ENCODE data around the gene AHSA1. TPM values are rescaled to one million over a fixed set of nuclear protein-coding genes. Genes with fewer than 3 reads are reported as not detected.

Gene AHSA1
- polyA plus RNA-seq, 2 donors, result 75.4 to 97.4 TPM

DNA sequence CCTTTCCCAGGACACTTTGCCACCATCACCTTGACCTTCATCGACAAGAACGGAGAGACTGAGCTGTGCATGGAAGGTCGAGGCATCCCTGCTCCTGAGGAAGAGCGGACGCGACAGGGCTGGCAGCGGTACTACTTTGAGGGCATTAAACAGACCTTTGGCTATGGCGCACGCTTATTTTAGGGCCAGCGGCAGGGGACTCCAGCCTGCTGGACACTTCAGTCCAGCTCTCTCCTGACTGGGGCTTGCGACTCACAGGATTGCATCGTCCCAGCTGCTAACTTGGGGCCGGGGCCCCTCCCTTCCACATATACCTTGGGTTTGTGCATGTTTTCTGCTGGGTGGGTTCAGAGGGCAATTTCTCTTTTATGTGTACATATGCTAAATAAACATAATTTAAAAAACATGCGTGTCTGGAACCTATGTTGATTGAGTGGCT, 11.2 kb downstream of the AHSA1 start:
- Histone ChIP-seq H3K4me1 (ENCODE audit: control insufficient read depth in 2 of 2, insufficient read depth in 2 of 2, low read length in 1 of 2) (no peaks in the 10 kb centered on the region), H3K9me3 (ENCODE audit: control insufficient read depth in 2 of 2, insufficient read depth in 1 of 2, low read depth in 1 of 2, low read length in 1 of 2) (no peaks in the 10 kb centered on the region), H3K27me3 (ENCODE audit: control insufficient read depth in 1 of 2, insufficient read depth in 2 of 2, low read length in 2 of 2) (no peaks in the 10 kb centered on the region), H3K27ac (ENCODE audit: low read depth in 2 of 2, low read length in 1 of 2) (no peak overlapping the region), H3K36me3 (ENCODE audit: control insufficient read depth in 2 of 2, insufficient read depth in 2 of 2, low read length in 1 of 2) (peaks cover 6 to 25% of the 10 kb centered on the region in 2 donors), H3K4me3 (ENCODE audit: low read depth in 1 of 2, low read length in 2 of 2) (no peak overlapping the region)
- 86 to 90% methylated on average over 14 of the region's 14 CpGs for WGBS, 2 donors

DNA sequence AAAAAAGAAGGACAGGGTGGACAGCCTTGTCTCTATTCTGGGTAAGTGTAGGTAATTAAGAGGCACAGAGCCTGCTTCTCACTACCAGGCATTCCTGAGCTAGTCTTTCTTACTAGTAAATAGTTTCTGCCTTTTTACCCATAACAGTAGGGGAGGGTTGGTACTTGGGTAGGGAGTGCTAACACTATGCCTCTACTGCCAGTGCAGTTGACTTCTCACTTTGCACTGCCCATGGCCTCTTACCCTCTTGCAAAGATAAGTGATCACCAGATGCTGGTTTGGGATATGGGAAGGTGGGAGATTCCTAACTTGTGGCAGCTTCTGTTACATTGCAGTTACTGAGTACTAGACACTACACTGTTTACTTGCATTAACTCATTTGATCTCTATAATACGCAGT, 11.6 kb downstream of the AHSA1 start:
- no peaks in the 10 kb centered on the region for H3K27me3 ChIP-seq (ENCODE audit: control insufficient read depth in 1 of 2, insufficient read depth in 2 of 2, low read length in 2 of 2)
- no peaks in the 10 kb centered on the region for H3K9me3 ChIP-seq (ENCODE audit: control insufficient read depth in 2 of 2, insufficient read depth in 1 of 2, low read depth in 1 of 2, low read length in 1 of 2)
- H3K36me3 ChIP-seq (ENCODE audit: control insufficient read depth in 2 of 2, insufficient read depth in 2 of 2, low read length in 1 of 2), result peaks cover 3 to 23% of the 10 kb centered on the region in 2 donors
- H3K4me1 ChIP-seq (ENCODE audit: control insufficient read depth in 2 of 2, insufficient read depth in 2 of 2, low read length in 1 of 2), result no peaks in the 10 kb centered on the region
- H3K4me3 ChIP-seq (ENCODE audit: low read depth in 1 of 2, low read length in 2 of 2), result no peak overlapping the region
- WGBS, 2 donors, result 90 to 92% methylated on average over 1 of the region's 1 CpG
- H3K27ac ChIP-seq (ENCODE audit: low read depth in 2 of 2, low read length in 1 of 2), result no peak overlapping the region

DNA sequence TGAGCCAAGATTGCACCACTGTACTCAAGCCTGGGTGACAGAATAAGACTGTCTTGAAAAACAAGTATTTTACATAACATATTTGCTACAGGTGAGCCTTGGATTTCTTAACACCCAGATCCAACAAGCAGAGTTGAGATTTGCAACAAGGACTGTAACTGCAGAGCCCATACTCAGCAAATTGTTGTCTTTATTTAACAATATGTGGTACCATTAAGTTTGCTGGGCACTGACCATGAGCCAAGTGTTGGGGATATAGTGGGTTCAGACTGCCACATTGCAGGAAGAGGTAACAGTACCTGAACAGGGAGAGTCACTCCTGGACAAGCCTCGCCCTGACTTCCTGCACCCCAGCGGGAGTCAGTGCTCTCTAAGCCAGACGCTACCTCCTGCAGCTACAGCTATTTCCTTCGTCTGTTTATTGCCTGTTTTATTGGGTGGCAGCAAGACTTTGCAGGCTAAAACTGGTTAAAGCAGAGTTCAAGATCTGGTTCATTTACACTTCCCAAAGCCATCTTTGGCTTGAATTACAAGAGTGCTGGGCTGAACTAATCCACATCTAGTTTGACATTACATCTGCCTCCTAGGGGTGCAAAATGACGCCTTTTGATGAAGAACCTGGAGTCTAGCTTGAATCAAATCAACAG, 12.5 kb downstream of the AHSA1 start:
- no peaks in the 10 kb centered on the region for H3K4me1 ChIP-seq (ENCODE audit: control insufficient read depth in 2 of 2, insufficient read depth in 2 of 2, low read length in 1 of 2)
- WGBS, 2 donors, result 57 to 58% methylated on average over 5 of the region's 5 CpGs
- H3K27me3 ChIP-seq (ENCODE audit: control insufficient read depth in 1 of 2, insufficient read depth in 2 of 2, low read length in 2 of 2), result no peaks in the 10 kb centered on the region
- H3K4me3 ChIP-seq (ENCODE audit: low read depth in 1 of 2, low read length in 2 of 2), result no peak overlapping the region
- peaks cover 2 to 21% of the 10 kb centered on the region in 2 donors for H3K36me3 ChIP-seq (ENCODE audit: control insufficient read depth in 2 of 2, insufficient read depth in 2 of 2, low read length in 1 of 2)
- H3K9me3 ChIP-seq (ENCODE audit: control insufficient read depth in 2 of 2, insufficient read depth in 1 of 2, low read depth in 1 of 2, low read length in 1 of 2), result no peaks in the 10 kb centered on the region
- H3K27ac ChIP-seq (ENCODE audit: low read depth in 2 of 2, low read length in 1 of 2), result no peak overlapping the region

DNA sequence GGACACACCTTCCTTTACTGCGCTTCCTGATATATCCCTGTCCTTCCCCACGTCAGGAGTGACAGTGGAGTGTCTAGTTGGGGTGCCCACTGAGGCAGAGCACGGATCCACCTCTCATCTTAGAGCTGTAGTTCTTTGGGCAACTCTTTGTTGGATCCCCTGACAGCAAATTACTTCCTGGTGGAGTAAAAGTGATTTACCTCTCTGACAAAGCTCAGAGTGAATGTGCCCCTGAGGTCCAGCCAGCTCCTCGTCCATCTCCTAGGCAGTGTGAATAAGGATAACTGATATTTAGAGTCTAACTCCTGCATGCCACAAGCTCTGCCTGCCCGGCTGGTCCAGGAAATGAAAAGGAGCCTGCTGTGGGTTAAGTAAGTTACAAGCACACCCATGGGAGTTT, 16.0 kb downstream of the AHSA1 start:
- H3K9me3 ChIP-seq (ENCODE audit: control insufficient read depth in 2 of 2, insufficient read depth in 1 of 2, low read depth in 1 of 2, low read length in 1 of 2), result no peaks in the 10 kb centered on the region
- H3K27ac ChIP-seq (ENCODE audit: low read depth in 2 of 2, low read length in 1 of 2), result no peak overlapping the region
- H3K4me3 ChIP-seq (ENCODE audit: low read depth in 1 of 2, low read length in 2 of 2), result no peak overlapping the region
- no peaks in the 10 kb centered on the region for H3K27me3 ChIP-seq (ENCODE audit: control insufficient read depth in 1 of 2, insufficient read depth in 2 of 2, low read length in 2 of 2)
- H3K4me1 ChIP-seq (ENCODE audit: control insufficient read depth in 2 of 2, insufficient read depth in 2 of 2, low read length in 1 of 2), result no peaks in the 10 kb centered on the region
- WGBS, 2 donors, result 67 to 81% methylated on average over 5 of the region's 5 CpGs
- peaks cover 0 to 7% of the 10 kb centered on the region in 2 donors for H3K36me3 ChIP-seq (ENCODE audit: control insufficient read depth in 2 of 2, insufficient read depth in 2 of 2, low read length in 1 of 2)

DNA sequence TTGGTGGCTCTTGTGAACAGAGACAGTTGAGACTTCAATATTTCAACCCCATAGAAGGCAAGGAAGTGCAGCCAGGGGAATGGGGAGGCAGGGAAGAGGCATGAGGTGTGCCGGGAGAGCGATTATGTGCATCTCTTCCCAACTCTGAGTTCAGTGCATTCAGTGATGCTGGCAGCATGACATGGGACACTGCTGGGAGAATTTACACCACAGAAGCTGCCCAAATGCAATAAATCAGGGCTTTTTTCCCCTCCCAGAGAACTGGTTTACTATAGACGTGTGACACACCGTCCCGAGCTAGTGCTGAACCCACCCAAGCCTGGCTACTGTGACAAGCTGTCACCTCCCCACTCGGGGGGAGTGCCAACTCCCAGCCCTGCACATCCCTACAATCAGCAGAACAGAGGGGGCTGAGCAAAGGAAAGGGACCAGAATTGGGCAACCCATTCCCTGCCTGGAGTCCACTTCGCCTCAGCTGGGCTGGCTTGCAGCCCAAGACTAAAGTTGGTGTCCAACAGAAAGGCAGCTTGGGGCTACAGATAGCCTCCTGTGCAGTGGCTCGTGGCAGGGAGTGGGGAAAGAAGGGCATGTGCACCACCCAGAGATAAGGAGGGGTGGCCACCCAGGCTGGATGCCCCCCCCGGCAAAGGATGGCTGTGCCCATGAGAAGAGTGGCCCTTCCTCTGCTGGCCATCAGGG, 16.7 kb downstream of the AHSA1 start:
- 74 to 76% methylated on average over 9 of the region's 9 CpGs for WGBS, 2 donors
- H3K4me3 ChIP-seq (ENCODE audit: low read depth in 1 of 2, low read length in 2 of 2), result no peak overlapping the region
- H3K27me3 ChIP-seq (ENCODE audit: control insufficient read depth in 1 of 2, insufficient read depth in 2 of 2, low read length in 2 of 2), result no peaks in the 10 kb centered on the region
- H3K9me3 ChIP-seq (ENCODE audit: control insufficient read depth in 2 of 2, insufficient read depth in 1 of 2, low read depth in 1 of 2, low read length in 1 of 2), result no peaks in the 10 kb centered on the region
- H3K4me1 ChIP-seq (ENCODE audit: control insufficient read depth in 2 of 2, insufficient read depth in 2 of 2, low read length in 1 of 2), result no peaks in the 10 kb centered on the region
- no peak overlapping the region for H3K27ac ChIP-seq (ENCODE audit: low read depth in 2 of 2, low read length in 1 of 2)
- no peaks in the 10 kb centered on the region for H3K36me3 ChIP-seq (ENCODE audit: control insufficient read depth in 2 of 2, insufficient read depth in 2 of 2, low read length in 1 of 2)

DNA sequence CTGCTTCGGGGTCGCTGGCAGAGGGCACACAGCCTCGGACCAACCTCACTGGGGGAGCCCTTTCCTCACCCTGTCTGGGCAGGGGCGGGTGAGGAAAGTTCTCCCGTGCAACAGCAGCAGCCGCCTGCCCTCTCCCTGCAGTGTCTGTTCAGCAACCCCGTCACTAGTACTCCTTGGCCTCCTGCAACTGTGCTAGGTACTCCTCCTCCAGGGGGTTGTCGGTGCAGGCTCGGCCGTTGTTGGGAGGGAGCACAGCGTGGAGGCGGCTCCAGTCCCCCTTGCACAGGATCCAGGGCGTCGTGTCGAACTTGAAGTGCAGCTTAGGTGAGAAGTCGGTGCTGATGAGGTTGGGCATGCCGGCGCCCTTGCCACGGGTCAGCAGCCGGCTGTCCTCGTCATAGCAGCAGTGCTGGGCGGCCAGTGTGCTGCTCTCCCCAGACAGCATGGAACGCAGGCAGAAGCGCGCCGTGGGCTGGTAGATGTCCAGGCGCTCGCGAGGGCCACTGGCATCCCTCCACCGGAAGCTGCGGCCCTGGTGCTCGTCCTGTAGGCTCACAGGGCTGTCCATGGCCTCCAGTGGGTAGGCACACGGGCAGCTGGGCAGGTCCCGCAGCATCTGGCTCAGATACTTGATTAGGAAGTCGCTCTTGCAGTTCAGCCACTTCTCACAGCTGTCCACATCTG, 17.7 kb downstream of the AHSA1 start:
- no peak overlapping the region for H3K4me3 ChIP-seq (ENCODE audit: low read depth in 1 of 2, low read length in 2 of 2)
- no peaks in the 10 kb centered on the region for H3K9me3 ChIP-seq (ENCODE audit: control insufficient read depth in 2 of 2, insufficient read depth in 1 of 2, low read depth in 1 of 2, low read length in 1 of 2)
- no peaks in the 10 kb centered on the region for H3K4me1 ChIP-seq (ENCODE audit: control insufficient read depth in 2 of 2, insufficient read depth in 2 of 2, low read length in 1 of 2)
- 84 to 89% methylated on average over 35 of the region's 35 CpGs for WGBS, 2 donors
- H3K27me3 ChIP-seq (ENCODE audit: control insufficient read depth in 1 of 2, insufficient read depth in 2 of 2, low read length in 2 of 2), result no peaks in the 10 kb centered on the region
- H3K27ac ChIP-seq (ENCODE audit: low read depth in 2 of 2, low read length in 1 of 2), result no peak overlapping the region
- no peaks in the 10 kb centered on the region for H3K36me3 ChIP-seq (ENCODE audit: control insufficient read depth in 2 of 2, insufficient read depth in 2 of 2, low read length in 1 of 2)

DNA sequence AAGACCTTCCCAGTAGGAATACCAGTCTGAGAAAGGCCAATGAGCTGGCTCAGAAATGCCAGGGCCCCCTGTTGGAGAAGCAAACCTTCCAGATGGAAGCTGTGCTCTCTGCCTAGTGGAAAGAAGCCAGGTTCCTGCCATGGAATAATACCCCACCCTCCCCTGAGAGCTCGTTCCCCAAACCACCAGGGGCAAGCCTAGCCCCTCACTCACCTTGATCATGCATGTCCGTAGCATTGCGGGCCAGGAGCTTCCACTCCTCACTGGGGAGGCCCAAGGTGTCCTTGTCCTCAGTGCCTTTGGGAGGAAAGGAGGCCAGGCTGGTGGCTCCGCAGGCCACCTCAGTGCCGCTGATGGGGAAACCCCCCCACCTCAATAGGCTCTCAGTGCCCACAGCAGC, 20.1 kb downstream of the AHSA1 start:
- 86 to 89% methylated on average over 5 of the region's 5 CpGs for WGBS, 2 donors

DNA sequence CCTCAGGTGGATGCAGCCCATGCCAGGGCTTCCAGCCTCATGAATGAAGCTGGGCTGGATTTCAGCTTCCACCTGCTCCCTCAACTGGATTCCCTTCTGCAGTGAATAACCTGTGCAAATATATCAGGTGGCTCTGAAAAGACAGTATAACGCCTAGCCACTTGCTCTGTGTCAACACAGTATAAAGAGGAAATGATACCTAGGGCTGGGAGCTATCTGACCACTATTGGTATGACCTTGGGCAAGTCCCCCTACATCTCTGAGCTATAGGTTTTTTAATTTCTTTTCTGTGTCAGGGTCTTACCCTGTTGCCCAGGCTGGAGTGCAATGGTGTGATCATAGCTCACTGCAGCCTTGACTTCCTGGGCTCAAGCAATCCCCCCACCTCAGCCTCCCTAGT, 20.9 kb downstream of the AHSA1 start:
- Histone ChIP-seq H3K4me3 (ENCODE audit: low read depth in 1 of 2, low read length in 2 of 2) (no peak overlapping the region), H3K4me1 (ENCODE audit: control insufficient read depth in 2 of 2, insufficient read depth in 2 of 2, low read length in 1 of 2) (no peaks in the 10 kb centered on the region), H3K27me3 (ENCODE audit: control insufficient read depth in 1 of 2, insufficient read depth in 2 of 2, low read length in 2 of 2) (no peaks in the 10 kb centered on the region), H3K9me3 (ENCODE audit: control insufficient read depth in 2 of 2, insufficient read depth in 1 of 2, low read depth in 1 of 2, low read length in 1 of 2) (no peaks in the 10 kb centered on the region), H3K36me3 (ENCODE audit: control insufficient read depth in 2 of 2, insufficient read depth in 2 of 2, low read length in 1 of 2) (no peaks in the 10 kb centered on the region), H3K27ac (ENCODE audit: low read depth in 2 of 2, low read length in 1 of 2) (no peak overlapping the region)
- WGBS, 2 donors, result 63 to 88% methylated on average over 1 of the region's 1 CpG

More for the DNA sequence above, 20.1 kb downstream of the AHSA1 start:
- no peaks in the 10 kb centered on the region for H3K27me3 ChIP-seq (ENCODE audit: control insufficient read depth in 1 of 2, insufficient read depth in 2 of 2, low read length in 2 of 2)
- no peaks in the 10 kb centered on the region for H3K9me3 ChIP-seq (ENCODE audit: control insufficient read depth in 2 of 2, insufficient read depth in 1 of 2, low read depth in 1 of 2, low read length in 1 of 2)
- H3K4me3 ChIP-seq (ENCODE audit: low read depth in 1 of 2, low read length in 2 of 2), result no peak overlapping the region
- no peaks in the 10 kb centered on the region for H3K4me1 ChIP-seq (ENCODE audit: control insufficient read depth in 2 of 2, insufficient read depth in 2 of 2, low read length in 1 of 2)
- H3K36me3 ChIP-seq (ENCODE audit: control insufficient read depth in 2 of 2, insufficient read depth in 2 of 2, low read length in 1 of 2), result no peaks in the 10 kb centered on the region
- H3K27ac ChIP-seq (ENCODE audit: low read depth in 2 of 2, low read length in 1 of 2), result no peak overlapping the region

DNA sequence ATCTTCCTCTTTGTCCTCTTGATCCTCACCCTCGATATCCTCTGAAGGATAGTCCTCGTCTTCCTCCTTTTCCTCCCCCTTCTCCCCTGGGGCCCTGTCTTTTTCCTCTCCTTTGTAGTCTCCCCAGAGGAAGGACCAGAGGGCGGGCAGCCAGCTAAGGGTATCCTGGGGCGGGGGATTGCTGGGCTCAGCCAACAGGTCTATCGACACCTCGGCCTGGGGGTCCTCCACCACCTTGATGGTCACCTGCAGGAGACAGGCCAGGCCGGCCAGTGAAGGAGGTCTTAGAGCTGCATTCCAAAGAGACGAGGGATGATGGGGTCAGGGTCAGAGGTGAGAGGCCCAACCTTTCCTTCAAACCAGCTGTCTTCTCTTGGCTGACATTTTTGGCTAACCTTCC, 24.5 kb downstream of the AHSA1 start:
- no peaks in the 10 kb centered on the region for H3K4me1 ChIP-seq (ENCODE audit: control insufficient read depth in 2 of 2, insufficient read depth in 2 of 2, low read length in 1 of 2)
- no peak overlapping the region for H3K27ac ChIP-seq (ENCODE audit: low read depth in 2 of 2, low read length in 1 of 2)
- H3K36me3 ChIP-seq (ENCODE audit: control insufficient read depth in 2 of 2, insufficient read depth in 2 of 2, low read length in 1 of 2), result no peaks in the 10 kb centered on the region
- WGBS, 2 donors, result 81 to 84% methylated on average over 8 of the region's 8 CpGs
- peaks cover 0 to 2% of the 10 kb centered on the region in 2 donors for H3K9me3 ChIP-seq (ENCODE audit: control insufficient read depth in 2 of 2, insufficient read depth in 1 of 2, low read depth in 1 of 2, low read length in 1 of 2)
- H3K4me3 ChIP-seq (ENCODE audit: low read depth in 1 of 2, low read length in 2 of 2), result no peak overlapping the region
- H3K27me3 ChIP-seq (ENCODE audit: control insufficient read depth in 1 of 2, insufficient read depth in 2 of 2, low read length in 2 of 2), result no peaks in the 10 kb centered on the region

Measured in esophagus (tissue), 2 donors.